OCI-LY7 (cell line): Measurements from ENCODE around the gene C6orf136.

Source experiments
- EZH2phosphoT487 ChIP-seq: fragments of 200-600 bp; sonication (generic); IDR thresholded peaks from 2 replicates; pipeline ENCODE4 v1.6.1; 2018; ENCODE audit warnings: low read depth, borderline replicate concordance, mild to moderate bottlenecking, mixed run types, antibody characterized with exemption, low read length, moderate library complexity, mixed read lengths
- TF ChIP-seq, protein P1 (sequence below): fragments of 200-600 bp; sonication (generic); conservative IDR thresholded peaks from 2 replicates; pipeline ENCODE4 v1.5.1; 2014; ENCODE audit warnings: mild to moderate bottlenecking, antibody characterized with exemption, low read length, moderate library complexity, mixed read lengths

- TF ChIP-seq, protein P1, sequence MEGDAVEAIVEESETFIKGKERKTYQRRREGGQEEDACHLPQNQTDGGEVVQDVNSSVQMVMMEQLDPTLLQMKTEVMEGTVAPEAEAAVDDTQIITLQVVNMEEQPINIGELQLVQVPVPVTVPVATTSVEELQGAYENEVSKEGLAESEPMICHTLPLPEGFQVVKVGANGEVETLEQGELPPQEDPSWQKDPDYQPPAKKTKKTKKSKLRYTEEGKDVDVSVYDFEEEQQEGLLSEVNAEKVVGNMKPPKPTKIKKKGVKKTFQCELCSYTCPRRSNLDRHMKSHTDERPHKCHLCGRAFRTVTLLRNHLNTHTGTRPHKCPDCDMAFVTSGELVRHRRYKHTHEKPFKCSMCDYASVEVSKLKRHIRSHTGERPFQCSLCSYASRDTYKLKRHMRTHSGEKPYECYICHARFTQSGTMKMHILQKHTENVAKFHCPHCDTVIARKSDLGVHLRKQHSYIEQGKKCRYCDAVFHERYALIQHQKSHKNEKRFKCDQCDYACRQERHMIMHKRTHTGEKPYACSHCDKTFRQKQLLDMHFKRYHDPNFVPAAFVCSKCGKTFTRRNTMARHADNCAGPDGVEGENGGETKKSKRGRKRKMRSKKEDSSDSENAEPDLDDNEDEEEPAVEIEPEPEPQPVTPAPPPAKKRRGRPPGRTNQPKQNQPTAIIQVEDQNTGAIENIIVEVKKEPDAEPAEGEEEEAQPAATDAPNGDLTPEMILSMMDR = no peak
- TF ChIP-seq EZH2phosphoT487 = no peak
Observed at GRCh38 chr6:30664994-30665767, 18.2 kb downstream of the C6orf136 start.
